ENCODE data around the gene MUCL3.
"Not testable (repeated sequence)": the region's sequence is repeated elsewhere in the genome, so short reads cannot be mapped to it uniquely, and the experiment has no call there.

MUCL3 gene

GRCh38 chr6:30913721-30914075 lies 27.1 kb upstream of the MUCL3 start:
- no peak for DNase-seq (ENCODE audit: low read depth in 2 of 2)

- peak; percentile 63 to 70 for DNase-seq (ENCODE audit: low read depth in 2 of 2)
Measured at GRCh38 chr6:30914076-30914853, 26.5 kb upstream of the MUCL3 start, which contains the start of gene VARS2. TSS of gene VARS2 (plus strand) at chr6:30914238. CDS start at chr6:30914837, 599 bp downstream.

- DNase-seq (ENCODE audit: low read depth in 2 of 2), result no peak
Measured at GRCh38 chr6:30914854-30915590, 25.8 kb upstream of the MUCL3 start.

GRCh38 chr6:30915591-30915946 lies 25.2 kb upstream of the MUCL3 start:
- no peak for DNase-seq (ENCODE audit: low read depth in 2 of 2)

GRCh38 chr6:30917041-30917440 lies 23.7 kb upstream of the MUCL3 start:
- DNase-seq (ENCODE audit: low read depth in 2 of 2), result no peak

- DNase-seq (ENCODE audit: low read depth in 2 of 2), result no peak
Measured at GRCh38 chr6:30917487-30917886, 23.3 kb upstream of the MUCL3 start.

GRCh38 chr6:30918670-30919069 lies 22.1 kb upstream of the MUCL3 start:
- no peak for DNase-seq (ENCODE audit: low read depth in 2 of 2)

GRCh38 chr6:30922447-30922852 lies 18.3 kb upstream of the MUCL3 start:
- DNase-seq (ENCODE audit: low read depth in 2 of 2), result no peak

GRCh38 chr6:30924040-30924627 lies 16.6 kb upstream of the MUCL3 start:
- not testable (repeated sequence) for DNase-seq (ENCODE audit: low read depth in 2 of 2)

GRCh38 chr6:30926644-30927043 lies 14.1 kb upstream of the MUCL3 start:
- DNase-seq (ENCODE audit: low read depth in 2 of 2), result no peak

- DNase-seq (ENCODE audit: low read depth in 2 of 2), result not testable (repeated sequence)
Measured at GRCh38 chr6:30927080-30927479, 13.7 kb upstream of the MUCL3 start.

- DNase-seq (ENCODE audit: low read depth in 2 of 2), result no peak
Measured at GRCh38 chr6:30928677-30929076, 12.1 kb upstream of the MUCL3 start.

GRCh38 chr6:30930506-30930905 lies 10.3 kb upstream of the MUCL3 start:
- no peak for DNase-seq (ENCODE audit: low read depth in 2 of 2)

- DNase-seq (ENCODE audit: low read depth in 2 of 2), result no peak
Measured at GRCh38 chr6:30931272-30931671, 9.5 kb upstream of the MUCL3 start.

- no peak for DNase-seq (ENCODE audit: low read depth in 2 of 2)
Measured at GRCh38 chr6:30931969-30932645, 8.7 kb upstream of the MUCL3 start, which contains the start of gene SFTA2. TSS of gene SFTA2 (minus strand) at chr6:30932170. CDS start at chr6:30932096, 74 bp downstream.

GRCh38 chr6:30932665-30933365 lies 8.0 kb upstream of the MUCL3 start:
- DNase-seq (ENCODE audit: low read depth in 2 of 2), result no peak

GRCh38 chr6:30935018-30935417 lies 5.8 kb upstream of the MUCL3 start:
- DNase-seq (ENCODE audit: low read depth in 2 of 2), result no peak

GRCh38 chr6:30937265-30937664 lies 3.5 kb upstream of the MUCL3 start:
- DNase-seq (ENCODE audit: low read depth in 2 of 2), result no peak

- no peak for DNase-seq (ENCODE audit: low read depth in 2 of 2)
Measured at GRCh38 chr6:30938730-30939129, 2.0 kb upstream of the MUCL3 start.

GRCh38 chr6:30939473-30939872 lies 1.3 kb upstream of the MUCL3 start:
- no peak for DNase-seq (ENCODE audit: low read depth in 2 of 2)

GRCh38 chr6:30942338-30943060 lies 1.7 kb downstream of the MUCL3 start:
- no peak for DNase-seq (ENCODE audit: low read depth in 2 of 2)
